B cell (primary cell): ENCODE data around the gene INPP1.

Source experiments
- CTCF ChIP-seq: fragments of 200-600 bp; IDR thresholded peaks from one replicate; pipeline ENCODE4 v1.8.0; 2022; ENCODE audit warnings: antibody characterized with exemption, mild to moderate bottlenecking
- EZH2 ChIP-seq: IDR thresholded peaks from 2 replicates; pipeline ENCODE4 v1.6.1; 2012; ENCODE audit warnings: borderline replicate concordance, low read depth, mild to moderate bottlenecking, moderate library complexity, low read length; ENCODE audit not compliant: insufficient read depth, poor library complexity, severe bottlenecking

GRCh38 chr2:190408538-190409271, 65.3 kb downstream of the INPP1 start:
- TF ChIP-seq CTCF: no peak
- TF ChIP-seq EZH2: no peak
